ENCODE data around the gene HOXA11.

DNA sequence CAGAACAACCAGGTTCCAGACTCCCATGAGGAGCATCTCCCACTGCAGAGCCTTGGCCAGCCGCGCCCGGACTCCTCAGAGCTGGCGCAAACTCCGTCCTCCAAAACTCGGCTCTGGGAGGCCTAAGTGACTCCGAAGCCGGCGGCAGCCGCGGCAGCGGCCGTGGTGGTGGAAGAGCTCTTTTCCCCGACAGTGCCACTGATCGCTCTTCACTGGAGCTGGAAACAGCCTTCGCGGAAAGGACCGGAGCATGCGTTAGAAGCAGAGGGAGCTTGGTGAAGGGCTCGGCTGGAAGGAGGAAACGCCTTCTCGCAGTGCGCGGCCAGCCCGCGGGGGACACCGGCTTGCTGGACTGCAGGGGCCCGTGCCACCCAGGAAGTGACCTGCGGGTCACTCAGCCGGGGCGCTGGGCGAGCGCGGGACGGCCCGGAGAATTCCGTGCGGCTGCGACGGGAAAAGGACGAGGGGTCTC is 19.9 kb upstream of the HOXA11 start:
- no peak for TF ChIP-seq POLR2A (IDR thresholded peaks at IDR 0.05)
- TF ChIP-seq, protein P1, sequence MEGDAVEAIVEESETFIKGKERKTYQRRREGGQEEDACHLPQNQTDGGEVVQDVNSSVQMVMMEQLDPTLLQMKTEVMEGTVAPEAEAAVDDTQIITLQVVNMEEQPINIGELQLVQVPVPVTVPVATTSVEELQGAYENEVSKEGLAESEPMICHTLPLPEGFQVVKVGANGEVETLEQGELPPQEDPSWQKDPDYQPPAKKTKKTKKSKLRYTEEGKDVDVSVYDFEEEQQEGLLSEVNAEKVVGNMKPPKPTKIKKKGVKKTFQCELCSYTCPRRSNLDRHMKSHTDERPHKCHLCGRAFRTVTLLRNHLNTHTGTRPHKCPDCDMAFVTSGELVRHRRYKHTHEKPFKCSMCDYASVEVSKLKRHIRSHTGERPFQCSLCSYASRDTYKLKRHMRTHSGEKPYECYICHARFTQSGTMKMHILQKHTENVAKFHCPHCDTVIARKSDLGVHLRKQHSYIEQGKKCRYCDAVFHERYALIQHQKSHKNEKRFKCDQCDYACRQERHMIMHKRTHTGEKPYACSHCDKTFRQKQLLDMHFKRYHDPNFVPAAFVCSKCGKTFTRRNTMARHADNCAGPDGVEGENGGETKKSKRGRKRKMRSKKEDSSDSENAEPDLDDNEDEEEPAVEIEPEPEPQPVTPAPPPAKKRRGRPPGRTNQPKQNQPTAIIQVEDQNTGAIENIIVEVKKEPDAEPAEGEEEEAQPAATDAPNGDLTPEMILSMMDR (IDR thresholded peaks at IDR 0.05) = peak in 1 of 3 experiments; percentile 11
- TF ChIP-seq POLR2AphosphoS5 (IDR thresholded peaks at IDR 0.05; ENCODE audit: insufficient read depth in 1 of 2, low read depth in 1 of 2) = peak in 1 of 2 donors; percentile 69

Data from vagina (tissue), 2 donors.